Colonic mucosa (tissue), 4 donors: ENCODE results near the gene EHHADH. TPM values are rescaled to one million over a fixed set of nuclear protein-coding genes. Genes with fewer than 3 reads are reported as not detected.
"Not testable (repeated sequence)": the region's sequence is repeated elsewhere in the genome, so short reads cannot be mapped to it uniquely, and the experiment has no call there.

ENCODE experiments used
- DNase-seq: peaks from one replicate; pipeline ENCODE4 v3.0.0-alpha.2; 2020
- H3K27ac ChIP-seq: fragments of 200-600 bp; one replicate; pipeline ENCODE4 v1.8.0; 2021
- H3K27me3 ChIP-seq: fragments of 200-600 bp; one replicate; pipeline ENCODE4 v1.8.0; 2021
- H3K36me3 ChIP-seq: fragments of 200-600 bp; one replicate; pipeline ENCODE4 v1.8.0; 2021
- H3K4me1 ChIP-seq: fragments of 200-600 bp; one replicate; pipeline ENCODE4 v1.8.0; 2021; ENCODE audit warnings: mild to moderate bottlenecking
- H3K4me3 ChIP-seq: fragments of 200-600 bp; one replicate; pipeline ENCODE4 v1.8.0; 2021
- H3K9ac ChIP-seq, 2 donors: one replicate each; pipeline ENCODE4 v1.7.0; 2013; ENCODE audit warnings: control low read depth in 2 of 2, low read depth in 2 of 2, low read length in 2 of 2
- H3K9me3 ChIP-seq: fragments of 200-600 bp; one replicate; pipeline ENCODE4 v1.8.0; 2021
- intact Hi-C: fragments of 100-400 bp; cut with DNase I; formaldehyde crosslinking; loops from one replicate; pipeline ENCODE4 v1.14.1; 2022
- total RNA-seq, 2 donors: library from RNA; stranded (reverse); fragmentation: NEBNext Ultra II Directional in 1 of 2; extraction: Animal tissue kit (Norgen Biotek cat#: 25700) in 1 of 2; gene quantifications; one replicate each; pipeline ENCODE4 v1.2.1, GENCODE V29; 2021
- TF ChIP-seq, protein P1 (sequence below): fragments of 200-600 bp; IDR thresholded peaks from one replicate; pipeline ENCODE4 v1.8.0; 2022; ENCODE audit warnings: antibody characterized with exemption, mild to moderate bottlenecking
- donor health status: healthy.
- donor health status: DM: no; HTN: no; CAD: no.
- donor health status: DM: no; HTN: no; CAD: no.

Gene EHHADH
- total RNA-seq: 10 to 100 TPM; 32.7 to 48.9 TPM

DNA sequence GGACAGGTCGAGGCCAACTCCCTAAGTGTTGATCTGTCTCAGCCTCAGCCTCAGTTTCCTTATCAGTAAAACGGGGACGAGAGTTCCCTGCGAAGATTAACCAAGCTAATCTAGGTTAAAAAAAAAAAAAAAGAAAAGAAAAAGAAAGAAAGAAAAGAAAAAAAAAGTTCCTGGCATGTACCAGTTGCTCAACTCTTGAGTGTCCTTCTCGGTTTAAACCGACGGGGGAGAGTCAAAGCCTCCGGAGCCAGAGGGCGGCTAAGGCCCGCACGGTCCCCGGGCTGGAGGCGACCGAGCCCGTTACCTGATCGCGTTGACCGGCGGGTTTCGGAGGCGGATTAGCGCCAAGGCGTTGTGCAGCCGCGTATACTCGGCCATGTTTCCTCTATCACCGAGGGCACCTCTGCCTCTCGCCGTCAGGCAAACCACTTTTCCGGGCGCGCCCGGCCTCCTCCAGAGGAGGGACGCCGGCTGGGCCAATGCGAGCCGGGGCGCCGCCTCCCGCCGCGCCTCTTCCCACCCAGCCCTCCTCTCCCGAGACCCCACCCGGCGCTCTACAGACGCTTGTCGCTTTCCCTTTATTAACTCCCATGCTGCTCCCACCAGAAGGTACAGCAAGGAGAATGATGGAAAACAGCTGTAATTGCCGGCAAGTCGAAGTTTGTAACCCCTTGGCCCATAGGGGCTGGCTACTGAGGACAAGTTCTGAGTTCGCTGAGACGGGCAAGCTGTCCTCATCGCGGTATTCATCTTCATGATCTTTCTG lies at the start of gene EHHADH:
Gene EHHADH, minus strand, starts transcription at position 405 of the 766 bp plus-strand sequence. Its CDS starts 27 bp downstream, at position 378.
- Histone ChIP-seq H3K36me3 (no peaks in the 10 kb centered on the region), H3K4me1 (no peaks in the 10 kb centered on the region), H3K4me3 (peak within 1 kb of the TSS; percentile 42), H3K27me3 (no peaks in the 10 kb centered on the region), H3K27ac (peak within 1 kb of the TSS; percentile 62), H3K9ac (peak within 1 kb of the TSS in 1 of 2 donors; percentile 88), H3K9me3 (no peaks in the 10 kb centered on the region)
- intact Hi-C loops: no loop called here
- TF ChIP-seq, protein P1, sequence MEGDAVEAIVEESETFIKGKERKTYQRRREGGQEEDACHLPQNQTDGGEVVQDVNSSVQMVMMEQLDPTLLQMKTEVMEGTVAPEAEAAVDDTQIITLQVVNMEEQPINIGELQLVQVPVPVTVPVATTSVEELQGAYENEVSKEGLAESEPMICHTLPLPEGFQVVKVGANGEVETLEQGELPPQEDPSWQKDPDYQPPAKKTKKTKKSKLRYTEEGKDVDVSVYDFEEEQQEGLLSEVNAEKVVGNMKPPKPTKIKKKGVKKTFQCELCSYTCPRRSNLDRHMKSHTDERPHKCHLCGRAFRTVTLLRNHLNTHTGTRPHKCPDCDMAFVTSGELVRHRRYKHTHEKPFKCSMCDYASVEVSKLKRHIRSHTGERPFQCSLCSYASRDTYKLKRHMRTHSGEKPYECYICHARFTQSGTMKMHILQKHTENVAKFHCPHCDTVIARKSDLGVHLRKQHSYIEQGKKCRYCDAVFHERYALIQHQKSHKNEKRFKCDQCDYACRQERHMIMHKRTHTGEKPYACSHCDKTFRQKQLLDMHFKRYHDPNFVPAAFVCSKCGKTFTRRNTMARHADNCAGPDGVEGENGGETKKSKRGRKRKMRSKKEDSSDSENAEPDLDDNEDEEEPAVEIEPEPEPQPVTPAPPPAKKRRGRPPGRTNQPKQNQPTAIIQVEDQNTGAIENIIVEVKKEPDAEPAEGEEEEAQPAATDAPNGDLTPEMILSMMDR: no peak
- peak; percentile 89 for DNase-seq

DNA sequence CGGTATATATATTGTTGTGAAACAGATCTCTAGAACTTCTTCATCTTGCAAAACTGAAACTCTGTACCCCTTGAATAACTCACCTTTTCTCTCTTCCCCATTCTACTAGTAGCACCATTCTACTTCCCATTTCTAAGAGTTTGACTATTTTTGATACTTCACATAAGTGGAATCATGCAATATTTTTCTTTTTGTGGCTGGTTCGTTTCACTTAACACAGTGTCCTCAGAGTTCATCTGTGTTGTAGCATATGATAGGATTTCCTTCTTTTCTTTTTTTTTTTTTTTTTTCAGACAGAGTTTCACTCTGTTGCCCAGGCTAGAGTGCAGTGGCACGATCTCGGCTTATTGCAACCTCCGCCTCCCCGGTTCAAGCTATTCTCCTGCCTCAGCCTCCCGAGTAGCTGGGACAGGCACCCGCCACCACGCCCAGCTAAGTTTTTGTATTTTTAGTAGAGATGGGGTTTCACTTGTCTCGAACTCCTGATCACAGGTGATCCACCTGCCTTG lies 46.1 kb upstream of the EHHADH start:
- H3K9me3 ChIP-seq, DNase-seq, H3K9ac ChIP-seq, H3K4me1 ChIP-seq, H3K4me3 ChIP-seq, H3K27me3 ChIP-seq, H3K36me3 ChIP-seq, intact Hi-C loops: not testable (repeated sequence)
- peak overlapping the region; percentile 24 for H3K27ac ChIP-seq

DNA sequence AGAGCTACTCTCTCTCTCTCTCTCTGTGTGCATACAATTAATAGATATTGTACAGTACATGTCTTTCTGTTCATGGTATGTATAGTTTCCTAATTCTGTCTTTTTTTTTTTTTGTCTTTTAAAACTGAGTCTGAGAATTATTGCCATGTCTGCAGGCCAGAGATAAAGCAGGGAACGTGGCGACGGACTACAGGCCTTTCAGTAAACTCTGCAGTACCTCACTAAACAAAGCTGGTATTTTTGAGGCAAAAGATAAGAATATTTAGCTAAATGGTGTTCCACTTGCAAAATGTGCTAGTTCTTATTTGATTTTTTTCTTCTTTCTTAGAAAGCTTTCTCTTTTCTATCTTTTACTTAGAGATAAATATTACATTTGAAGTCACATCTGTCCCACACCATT lies 44.0 kb upstream of the EHHADH start:
- intact Hi-C loops: no loop called here
- Histone ChIP-seq H3K4me1 (no peaks in the 10 kb centered on the region), H3K27ac (no peak overlapping the region), H3K4me3 (no peak overlapping the region), H3K9me3 (no peaks in the 10 kb centered on the region), H3K27me3 (no peaks in the 10 kb centered on the region), H3K9ac (no peak overlapping the region), H3K36me3 (no peaks in the 10 kb centered on the region)
- TF ChIP-seq, protein P1: no peak
- DNase-seq: no peak

DNA sequence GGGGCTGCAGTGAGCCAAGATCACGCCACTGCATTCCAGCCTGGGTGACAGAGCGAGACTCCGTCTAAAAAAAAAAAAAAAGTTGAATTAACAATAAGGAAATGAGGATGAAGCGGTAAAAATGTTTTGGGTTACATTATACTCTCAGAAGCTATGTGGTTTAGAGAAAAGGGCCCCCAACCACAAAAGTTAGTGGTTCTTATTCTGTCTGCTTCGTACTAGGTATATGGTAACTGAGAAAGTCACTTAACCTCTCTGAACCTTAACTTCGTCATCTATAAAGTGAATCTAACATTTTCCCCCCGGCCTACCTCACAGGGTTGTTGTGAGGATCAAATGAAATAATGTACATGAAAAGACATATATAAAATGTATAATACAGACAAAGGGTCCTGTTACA lies 38.4 kb upstream of the EHHADH start:
- H3K27ac ChIP-seq: no peak overlapping the region
- no peak overlapping the region for H3K9ac ChIP-seq
- no peaks in the 10 kb centered on the region for H3K27me3 ChIP-seq
- TF ChIP-seq, protein P1: no peak
- H3K36me3 ChIP-seq: no peaks in the 10 kb centered on the region
- no peaks in the 10 kb centered on the region for H3K4me1 ChIP-seq
- intact Hi-C loops: no loop called here
- H3K9me3 ChIP-seq: no peaks in the 10 kb centered on the region
- no peak overlapping the region for H3K4me3 ChIP-seq
- no peak for DNase-seq

DNA sequence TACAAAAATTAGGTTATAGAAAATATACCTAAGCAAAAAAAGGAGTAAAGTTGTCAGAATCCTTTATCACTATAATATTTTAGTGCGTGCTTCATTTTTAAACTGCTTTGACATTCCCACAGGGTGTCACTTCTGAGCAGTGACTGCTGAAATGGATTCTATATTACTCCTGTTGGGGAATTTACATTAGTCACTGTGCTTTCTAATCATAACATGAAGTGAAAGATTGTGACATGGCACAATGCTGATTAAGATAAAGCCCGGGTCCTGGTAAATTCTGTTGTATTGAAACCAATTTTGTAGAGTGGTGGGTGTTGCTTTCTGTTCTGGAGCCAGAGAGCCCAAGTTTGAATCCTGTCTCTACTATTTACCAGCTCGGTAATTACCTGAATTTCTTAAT lies 36.4 kb upstream of the EHHADH start:
- Histone ChIP-seq H3K4me3 (no peak overlapping the region), H3K9me3 (no peaks in the 10 kb centered on the region), H3K4me1 (no peaks in the 10 kb centered on the region), H3K9ac (no peak overlapping the region), H3K27ac (no peak overlapping the region), H3K36me3 (no peaks in the 10 kb centered on the region), H3K27me3 (no peaks in the 10 kb centered on the region)
- intact Hi-C loops: no loop called here
- no peak for DNase-seq
- TF ChIP-seq, protein P1: no peak

DNA sequence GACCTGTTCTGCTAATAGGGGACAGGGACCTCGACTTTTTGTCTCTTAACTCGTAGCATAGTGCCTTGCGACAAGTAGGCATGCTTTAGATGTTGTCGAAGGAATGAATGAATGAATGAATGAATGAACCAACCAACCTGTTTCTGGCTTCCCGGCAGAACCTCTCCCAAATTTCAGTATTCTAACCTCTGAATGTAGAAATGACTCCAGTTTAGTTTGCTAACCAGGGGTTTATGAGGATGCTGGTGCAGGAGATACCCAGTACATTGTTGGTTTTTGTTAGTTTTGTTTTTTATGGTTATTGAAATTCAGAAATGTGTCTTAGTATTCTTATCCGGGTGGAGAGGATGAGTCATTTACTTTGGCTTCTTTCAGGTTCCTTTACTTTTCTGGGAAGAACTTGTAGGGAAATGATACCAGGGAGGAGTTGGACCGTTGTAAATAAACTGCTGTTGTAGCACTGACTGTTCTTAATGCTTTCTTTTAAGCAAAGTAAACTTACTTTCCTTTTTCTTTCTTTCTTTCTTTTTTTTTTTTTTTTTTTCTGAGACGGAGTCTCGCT lies 29.6 kb upstream of the EHHADH start:
- Histone ChIP-seq H3K9me3 (no peaks in the 10 kb centered on the region), H3K4me3 (peak overlapping the region; percentile 55), H3K9ac (peak overlapping the region; percentile 57 to 81), H3K4me1 (peaks cover 4% of the 10 kb centered on the region), H3K27me3 (no peaks in the 10 kb centered on the region), H3K36me3 (no peaks in the 10 kb centered on the region), H3K27ac (peak overlapping the region; percentile 20)
- no peak for DNase-seq
- TF ChIP-seq, protein P1: no peak
- intact Hi-C loops: no loop called here
